ENCODE results near the gene SBNO2. TPM values are rescaled to one million over a fixed set of nuclear protein-coding genes. Genes with fewer than 3 reads are reported as not detected.

Gene SBNO2
- total and polyA plus RNA-seq, 9 of the 15 experiments (the other 6 are each of a cell fraction or from before 2014, with no cell fraction given): 0.01 to 46.2 (median 6.7) TPM

DNA sequence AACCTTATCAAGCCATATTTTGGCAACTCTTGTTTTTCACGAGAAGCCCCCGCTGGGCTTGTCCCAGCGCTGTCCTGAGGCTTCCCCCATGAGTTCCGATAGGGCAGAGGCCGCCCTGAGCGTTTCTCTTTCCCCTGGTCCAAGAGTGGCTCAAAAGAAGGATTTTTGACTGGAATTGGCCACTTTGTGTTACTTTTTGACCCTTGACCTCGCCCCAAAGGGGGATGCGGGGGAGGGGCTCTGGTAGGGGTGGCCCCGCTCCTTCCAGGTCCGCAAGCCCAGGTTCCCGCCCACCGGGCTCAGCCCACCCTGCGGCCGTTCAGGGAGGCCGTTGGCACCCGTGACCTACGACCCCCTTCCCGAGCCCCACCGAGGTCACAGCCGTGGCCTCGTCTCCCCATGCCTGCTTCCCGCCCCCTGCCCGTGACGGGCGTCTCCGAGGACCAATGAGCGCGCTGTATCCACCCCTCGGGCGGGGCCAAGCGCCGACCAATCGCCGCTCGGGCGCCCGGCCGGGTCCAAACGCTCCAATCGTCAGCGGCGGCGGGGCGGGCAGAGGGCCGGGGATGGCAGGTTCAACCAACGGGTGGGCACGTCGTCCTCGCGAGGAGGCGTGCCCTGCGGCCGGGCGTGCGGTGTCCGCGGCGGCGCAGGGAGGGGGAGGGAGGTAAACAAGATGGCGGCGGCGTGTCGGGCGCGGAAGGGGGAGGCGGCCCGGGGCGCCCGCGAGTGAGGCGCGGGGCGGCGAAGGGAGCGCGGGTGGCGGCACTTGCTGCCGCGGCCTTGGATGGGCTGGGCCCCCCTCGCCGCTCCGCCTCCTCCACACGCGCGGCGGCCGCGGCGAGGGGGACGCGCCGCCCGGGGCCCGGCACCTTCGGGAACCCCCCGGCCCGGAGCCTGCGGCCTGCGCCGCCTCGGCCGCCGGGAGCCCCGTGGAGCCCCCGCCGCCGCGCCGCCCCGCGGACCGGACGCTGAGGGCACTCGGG, 31.3 kb upstream of the SBNO2 start, which contains the start of gene STK11 (continued):
- no peak for TF ChIP-seq RAD21 (CRISPR knock-in tag; conservative IDR thresholded peaks at IDR 0.05 in 1 of 2, IDR thresholded peaks at IDR 0.05 in 1 of 2)
- TF ChIP-seq, protein P1, sequence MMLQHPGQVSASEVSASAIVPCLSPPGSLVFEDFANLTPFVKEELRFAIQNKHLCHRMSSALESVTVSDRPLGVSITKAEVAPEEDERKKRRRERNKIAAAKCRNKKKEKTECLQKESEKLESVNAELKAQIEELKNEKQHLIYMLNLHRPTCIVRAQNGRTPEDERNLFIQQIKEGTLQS (IDR thresholded peaks at IDR 0.05): no peak
- TF ChIP-seq, protein P1 (CRISPR knock-in tag; conservative IDR thresholded peaks at IDR 0.05): no peak
- TF ChIP-seq ZNF583 (CRISPR knock-in tag; IDR thresholded peaks at IDR 0.05): peak; percentile 83
- no peak for TF ChIP-seq SNRNP70 (optimal IDR thresholded peaks at IDR 0.05; ENCODE audit: low read depth, low read length)
- TF ChIP-seq SIRT6 (IDR thresholded peaks at IDR 0.05; ENCODE audit: low read depth, low read length): no peak
- peak; percentile 91 for TF ChIP-seq ASH1L (IDR thresholded peaks at IDR 0.05; ENCODE audit: borderline replicate concordance, low read depth, partially characterized antibody)
- TF ChIP-seq ZNF445 (CRISPR knock-in tag; IDR thresholded peaks at IDR 0.05; ENCODE audit: low read depth): no peak
- no peak for TF ChIP-seq GATA2 (CRISPR knock-in tag; IDR thresholded peaks at IDR 0.05)
- TF ChIP-seq, protein P2, sequence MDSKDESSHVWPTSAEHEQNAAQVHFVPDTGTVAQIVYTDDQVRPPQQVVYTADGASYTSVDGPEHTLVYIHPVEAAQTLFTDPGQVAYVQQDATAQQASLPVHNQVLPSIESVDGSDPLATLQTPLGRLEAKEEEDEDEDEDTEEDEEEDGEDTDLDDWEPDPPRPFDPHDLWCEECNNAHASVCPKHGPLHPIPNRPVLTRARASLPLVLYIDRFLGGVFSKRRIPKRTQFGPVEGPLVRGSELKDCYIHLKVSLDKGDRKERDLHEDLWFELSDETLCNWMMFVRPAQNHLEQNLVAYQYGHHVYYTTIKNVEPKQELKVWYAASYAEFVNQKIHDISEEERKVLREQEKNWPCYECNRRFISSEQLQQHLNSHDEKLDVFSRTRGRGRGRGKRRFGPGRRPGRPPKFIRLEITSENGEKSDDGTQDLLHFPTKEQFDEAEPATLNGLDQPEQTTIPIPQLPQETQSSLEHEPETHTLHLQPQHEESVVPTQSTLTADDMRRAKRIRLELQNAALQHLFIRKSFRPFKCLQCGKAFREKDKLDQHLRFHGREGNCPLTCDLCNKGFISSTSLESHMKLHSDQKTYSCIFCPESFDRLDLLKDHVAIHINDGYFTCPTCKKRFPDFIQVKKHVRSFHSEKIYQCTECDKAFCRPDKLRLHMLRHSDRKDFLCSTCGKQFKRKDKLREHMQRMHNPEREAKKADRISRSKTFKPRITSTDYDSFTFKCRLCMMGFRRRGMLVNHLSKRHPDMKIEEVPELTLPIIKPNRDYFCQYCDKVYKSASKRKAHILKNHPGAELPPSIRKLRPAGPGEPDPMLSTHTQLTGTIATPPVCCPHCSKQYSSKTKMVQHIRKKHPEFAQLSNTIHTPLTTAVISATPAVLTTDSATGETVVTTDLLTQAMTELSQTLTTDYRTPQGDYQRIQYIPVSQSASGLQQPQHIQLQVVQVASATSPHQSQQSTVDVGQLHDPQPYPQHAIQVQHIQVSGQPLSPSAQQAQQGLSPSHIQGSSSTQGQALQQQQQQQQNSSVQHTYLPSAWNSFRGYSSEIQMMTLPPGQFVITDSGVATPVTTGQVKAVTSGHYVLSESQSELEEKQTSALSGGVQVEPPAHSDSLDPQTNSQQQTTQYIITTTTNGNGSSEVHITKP (IDR thresholded peaks at IDR 0.05; ENCODE audit: partially characterized antibody): no peak
- no peak for TF ChIP-seq TCFL5 (CRISPR knock-in tag; conservative IDR thresholded peaks at IDR 0.05)
- no peak for TF ChIP-seq MXI1 (IDR thresholded peaks at IDR 0.05; ENCODE audit: low read depth, low read length)
- TF ChIP-seq ZNF24 (IDR thresholded peaks at IDR 0.05): no peak
- TF ChIP-seq, protein P3, sequence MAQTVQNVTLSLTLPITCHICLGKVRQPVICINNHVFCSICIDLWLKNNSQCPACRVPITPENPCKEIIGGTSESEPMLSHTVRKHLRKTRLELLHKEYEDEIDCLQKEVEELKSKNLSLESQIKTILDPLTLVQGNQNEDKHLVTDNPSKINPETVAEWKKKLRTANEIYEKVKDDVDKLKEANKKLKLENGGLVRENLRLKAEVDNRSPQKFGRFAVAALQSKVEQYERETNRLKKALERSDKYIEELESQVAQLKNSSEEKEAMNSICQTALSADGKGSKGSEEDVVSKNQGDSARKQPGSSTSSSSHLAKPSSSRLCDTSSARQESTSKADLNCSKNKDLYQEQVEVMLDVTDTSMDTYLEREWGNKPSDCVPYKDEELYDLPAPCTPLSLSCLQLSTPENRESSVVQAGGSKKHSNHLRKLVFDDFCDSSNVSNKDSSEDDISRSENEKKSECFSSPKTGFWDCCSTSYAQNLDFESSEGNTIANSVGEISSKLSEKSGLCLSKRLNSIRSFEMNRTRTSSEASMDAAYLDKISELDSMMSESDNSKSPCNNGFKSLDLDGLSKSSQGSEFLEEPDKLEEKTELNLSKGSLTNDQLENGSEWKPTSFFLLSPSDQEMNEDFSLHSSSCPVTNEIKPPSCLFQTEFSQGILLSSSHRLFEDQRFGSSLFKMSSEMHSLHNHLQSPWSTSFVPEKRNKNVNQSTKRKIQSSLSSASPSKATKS (CRISPR knock-in tag; IDR thresholded peaks at IDR 0.05): no peak
- TF ChIP-seq, protein P4, sequence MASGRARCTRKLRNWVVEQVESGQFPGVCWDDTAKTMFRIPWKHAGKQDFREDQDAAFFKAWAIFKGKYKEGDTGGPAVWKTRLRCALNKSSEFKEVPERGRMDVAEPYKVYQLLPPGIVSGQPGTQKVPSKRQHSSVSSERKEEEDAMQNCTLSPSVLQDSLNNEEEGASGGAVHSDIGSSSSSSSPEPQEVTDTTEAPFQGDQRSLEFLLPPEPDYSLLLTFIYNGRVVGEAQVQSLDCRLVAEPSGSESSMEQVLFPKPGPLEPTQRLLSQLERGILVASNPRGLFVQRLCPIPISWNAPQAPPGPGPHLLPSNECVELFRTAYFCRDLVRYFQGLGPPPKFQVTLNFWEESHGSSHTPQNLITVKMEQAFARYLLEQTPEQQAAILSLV (tag; IDR thresholded peaks at IDR 0.05): no peak
- TF ChIP-seq, protein P5, sequence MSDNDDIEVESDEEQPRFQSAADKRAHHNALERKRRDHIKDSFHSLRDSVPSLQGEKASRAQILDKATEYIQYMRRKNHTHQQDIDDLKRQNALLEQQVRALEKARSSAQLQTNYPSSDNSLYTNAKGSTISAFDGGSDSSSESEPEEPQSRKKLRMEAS (CRISPR knock-in tag; IDR thresholded peaks at IDR 0.05): peak; percentile 69
- TF ChIP-seq MYC (IDR thresholded peaks at IDR 0.05; ENCODE audit: low read depth, low read length): 0 out of 2 replicates have a peak, but pooled peaks have one; percentile 32
- no peak for TF ChIP-seq MYC (CRISPR knock-in tag; IDR thresholded peaks at IDR 0.05; ENCODE audit: borderline replicate concordance, low read depth)
- no peak for TF ChIP-seq MED1 (CRISPR knock-in tag; IDR thresholded peaks at IDR 0.05; ENCODE audit: borderline replicate concordance)
